GM18868 (cell line): Measurements from ENCODE around the gene CLIP1.

Source experiments
- ATAC-seq: cut with Tn5 transposase; IDR thresholded peaks from one replicate; pipeline ENCODE4 v1.9.1; 2021; ENCODE audit warnings: mild to moderate bottlenecking, moderate library complexity; ENCODE audit not compliant: unreplicated experiment

CLIP1 gene

DNA sequence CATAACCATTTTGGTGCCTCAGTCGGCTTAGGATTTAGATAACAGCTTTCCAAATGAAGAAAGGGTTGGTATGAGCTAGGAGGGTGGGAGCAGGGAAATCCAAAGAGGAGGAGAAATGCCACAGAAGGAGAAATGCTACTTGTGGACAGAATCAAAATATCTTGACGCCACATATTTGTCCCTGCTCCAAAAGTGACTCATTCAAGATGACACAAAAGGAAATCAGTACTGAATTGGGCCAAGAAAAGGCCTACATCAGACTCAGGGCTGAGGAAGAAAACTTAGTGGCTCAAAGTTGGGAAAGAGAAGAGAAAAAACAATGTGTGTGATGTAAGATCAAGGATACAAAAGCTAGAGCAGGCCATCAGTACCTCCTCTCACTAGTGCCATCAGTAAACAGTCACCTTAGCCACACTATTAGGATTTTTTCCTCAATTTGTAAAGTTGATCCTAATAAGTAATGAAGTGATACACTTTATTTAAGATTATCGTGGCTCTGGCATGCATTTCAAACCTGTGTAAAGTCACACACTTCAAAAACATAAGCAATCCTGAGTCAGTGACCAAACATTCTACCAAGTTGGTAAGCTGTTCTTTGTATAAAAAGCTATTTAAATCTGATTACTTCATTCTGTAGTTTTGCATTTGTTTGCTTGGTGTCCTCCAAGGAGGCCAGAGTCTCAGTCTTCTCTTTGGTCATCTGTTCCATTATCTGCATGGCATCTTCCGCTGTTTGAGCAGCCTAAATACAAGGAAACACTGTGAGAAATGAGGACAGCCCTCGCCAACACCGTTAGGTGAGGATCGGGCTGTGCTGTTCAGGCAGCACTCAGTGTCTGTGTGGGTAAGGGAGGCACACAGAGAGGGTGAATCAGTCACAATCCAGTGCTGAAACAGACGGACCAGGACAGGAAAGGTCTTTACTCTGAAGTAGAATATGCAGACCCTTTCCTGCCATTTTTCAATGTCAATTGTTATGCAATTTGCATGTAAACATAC, 103.6 kb downstream of the CLIP1 start:
- no peak for ATAC-seq

DNA sequence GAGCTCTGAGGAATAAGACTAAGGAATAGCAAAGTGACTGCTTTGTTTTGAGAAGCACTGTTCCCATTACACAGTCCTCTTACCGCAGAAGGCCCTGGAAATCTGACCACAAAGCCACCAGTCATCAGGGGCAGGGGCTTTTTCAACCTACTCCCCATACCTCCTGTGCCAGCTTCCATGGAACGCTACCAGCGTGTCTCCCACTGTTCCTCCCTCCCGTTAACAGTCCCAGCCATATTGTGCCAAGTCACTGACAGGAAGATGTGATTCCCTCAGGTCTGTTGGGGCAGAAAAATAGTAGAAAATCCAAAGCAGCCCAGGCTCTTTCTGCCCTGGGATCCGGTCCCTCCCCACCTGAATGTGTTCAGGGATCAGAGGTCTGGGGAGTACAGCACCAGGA, 109.5 kb downstream of the CLIP1 start:
- no peak for ATAC-seq

- ATAC-seq: no peak
Measured at GRCh38 chr12:122311696-122312095, 110.8 kb downstream of the CLIP1 start.

DNA sequence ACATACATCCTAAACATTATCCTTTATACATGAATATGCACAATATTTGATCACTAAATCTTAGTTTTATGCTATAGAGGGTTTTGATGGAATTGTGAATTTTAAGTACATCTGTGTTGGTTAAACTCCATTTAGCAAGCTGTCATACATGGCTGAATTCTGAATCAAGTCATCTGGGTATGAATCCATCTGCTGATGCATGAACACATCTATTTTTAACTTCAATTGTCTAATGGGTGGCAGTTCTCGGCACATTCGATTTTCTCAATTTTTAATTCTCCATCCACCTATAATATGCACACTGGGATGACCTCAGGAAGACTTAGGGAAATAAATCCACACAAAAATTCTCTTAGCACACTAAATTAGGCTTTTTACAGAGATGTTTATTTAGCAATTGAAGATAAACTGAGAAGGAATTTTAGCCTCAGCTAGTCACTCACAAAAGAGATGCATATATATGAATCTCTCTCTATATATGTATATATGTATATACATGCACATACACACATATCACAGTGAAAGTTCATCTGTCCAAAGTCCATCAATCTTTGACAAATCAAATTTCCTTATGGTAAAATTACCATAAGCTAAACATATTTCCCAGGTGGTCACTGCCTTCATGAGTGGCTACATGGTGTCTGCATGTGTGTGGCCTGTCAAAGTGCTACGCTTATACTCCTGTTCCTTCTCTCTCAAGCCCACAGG, 111.7 kb downstream of the CLIP1 start:
- no peak for ATAC-seq

DNA sequence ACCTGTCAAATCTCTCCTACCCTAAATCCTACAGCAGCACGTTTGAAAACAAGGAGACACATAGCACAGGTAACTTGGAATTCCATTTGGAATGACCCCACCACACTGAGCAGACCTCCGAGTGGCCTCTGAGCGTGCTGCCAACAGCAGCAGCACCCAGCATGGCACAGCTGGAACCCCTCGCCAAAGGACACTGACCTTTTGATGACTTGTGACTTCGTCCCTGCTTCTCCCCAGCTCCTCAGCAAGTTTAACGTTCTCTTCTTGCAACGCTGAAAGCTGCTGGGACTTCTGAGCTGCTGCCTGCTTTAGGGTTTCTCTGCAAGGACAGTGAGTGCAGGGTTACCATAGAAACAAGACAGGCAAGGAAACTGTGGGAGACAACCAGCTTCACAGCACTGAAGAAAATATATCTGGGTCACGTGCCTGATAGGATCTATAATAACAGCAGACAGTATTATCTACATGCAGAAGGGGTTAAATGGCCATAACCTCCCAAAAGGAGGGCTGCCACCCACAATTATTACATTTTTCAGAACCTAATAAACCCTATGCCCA, 112.8 kb downstream of the CLIP1 start:
- ATAC-seq: no peak

DNA sequence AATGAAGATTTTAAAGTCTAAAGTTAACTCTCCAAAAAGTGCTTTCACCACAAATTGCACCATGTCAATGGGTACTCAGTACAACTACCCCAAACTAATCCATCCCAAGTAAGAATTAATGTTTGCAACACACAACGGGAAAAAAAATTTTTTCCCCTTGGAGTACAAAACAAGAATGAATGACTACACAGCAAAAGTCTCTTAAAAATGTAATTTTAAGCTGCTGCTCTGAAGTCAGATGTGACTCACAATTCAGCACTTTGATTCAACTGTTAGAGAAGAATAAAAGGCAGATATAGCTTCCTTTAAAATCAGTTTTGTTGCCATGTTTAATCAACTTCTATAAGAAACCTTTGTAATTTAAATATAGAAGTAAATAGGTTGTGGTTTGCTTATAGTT, 113.7 kb downstream of the CLIP1 start:
- ATAC-seq: no peak

GRCh38 chr12:122306407-122306806, 116.1 kb downstream of the CLIP1 start:
- no peak for ATAC-seq

- ATAC-seq: no peak
Measured at GRCh38 chr12:122304924-122305323, 117.5 kb downstream of the CLIP1 start.

DNA sequence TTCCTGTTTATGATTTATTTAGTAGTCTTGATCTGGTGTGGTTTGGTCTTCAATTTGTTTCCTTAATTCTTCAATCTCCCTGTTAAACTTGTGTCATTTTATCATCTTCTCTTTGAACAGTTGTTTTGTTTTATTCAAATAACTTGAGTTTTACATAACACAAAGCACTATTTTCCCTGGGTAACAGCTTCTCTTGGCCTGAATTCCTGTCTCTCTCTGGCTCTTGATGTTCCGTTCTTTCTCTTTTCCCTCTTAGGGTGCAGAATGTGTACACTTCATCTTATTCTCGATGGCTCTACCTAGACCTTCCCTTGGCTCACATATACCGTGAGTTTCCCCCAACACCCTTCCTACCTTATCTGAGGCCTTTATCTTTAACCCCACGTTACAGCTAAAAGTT, 119.4 kb downstream of the CLIP1 start:
- no peak for ATAC-seq

- no peak for ATAC-seq
Measured at GRCh38 chr12:122298071-122298748, 124.3 kb downstream of the CLIP1 start.

GRCh38 chr12:122297494-122297893, 125.0 kb downstream of the CLIP1 start:
- ATAC-seq: no peak

GRCh38 chr12:122295877-122296276, 126.6 kb downstream of the CLIP1 start:
- ATAC-seq: no peak

- no peak for ATAC-seq
Measured at GRCh38 chr12:122293081-122293480, 129.4 kb downstream of the CLIP1 start.

DNA sequence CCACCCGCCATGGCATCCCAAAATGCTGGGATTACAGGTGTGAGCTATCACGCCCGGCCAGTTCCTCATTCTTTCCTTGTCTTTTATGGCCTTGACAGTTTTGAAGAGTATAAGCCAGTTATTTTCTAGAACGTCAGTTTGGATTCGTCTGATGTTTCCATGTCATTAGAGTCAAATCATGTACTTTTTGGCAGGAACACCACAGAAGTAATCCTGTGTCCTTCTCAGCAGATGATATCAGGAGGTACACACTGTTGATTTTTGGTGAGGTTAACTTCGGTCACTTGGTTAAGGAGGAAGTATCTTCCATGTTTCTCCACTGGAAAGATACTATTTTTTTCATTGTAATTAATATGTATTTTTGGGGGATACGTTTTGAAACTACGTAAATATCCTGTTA, 131.0 kb downstream of the CLIP1 start:
- no peak for ATAC-seq

GRCh38 chr12:122283680-122284079, 138.8 kb downstream of the CLIP1 start:
- no peak for ATAC-seq

- no peak for ATAC-seq
Measured at GRCh38 chr12:122282061-122282460, 140.4 kb downstream of the CLIP1 start.

- ATAC-seq: no peak
Measured at GRCh38 chr12:122276242-122276641, 146.2 kb downstream of the CLIP1 start.

DNA sequence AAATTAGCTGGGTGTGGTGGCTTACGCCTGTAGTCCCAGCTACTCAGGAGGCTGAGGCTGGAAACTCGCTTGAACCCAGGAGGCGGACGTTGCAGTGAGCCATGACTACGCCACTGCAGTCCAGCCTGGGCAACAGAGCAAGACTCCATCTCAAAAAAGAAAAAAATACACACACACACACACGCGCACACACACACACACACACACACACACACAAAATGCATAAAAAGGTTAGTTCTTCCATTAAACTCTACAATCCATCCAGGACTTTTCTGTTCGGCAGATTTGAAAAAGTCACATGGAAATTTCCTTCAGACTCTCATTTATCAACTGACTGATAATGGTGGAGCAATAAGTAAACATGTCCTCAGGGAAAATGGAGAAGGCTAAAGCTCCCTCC, 147.0 kb downstream of the CLIP1 start:
- ATAC-seq: no peak

DNA sequence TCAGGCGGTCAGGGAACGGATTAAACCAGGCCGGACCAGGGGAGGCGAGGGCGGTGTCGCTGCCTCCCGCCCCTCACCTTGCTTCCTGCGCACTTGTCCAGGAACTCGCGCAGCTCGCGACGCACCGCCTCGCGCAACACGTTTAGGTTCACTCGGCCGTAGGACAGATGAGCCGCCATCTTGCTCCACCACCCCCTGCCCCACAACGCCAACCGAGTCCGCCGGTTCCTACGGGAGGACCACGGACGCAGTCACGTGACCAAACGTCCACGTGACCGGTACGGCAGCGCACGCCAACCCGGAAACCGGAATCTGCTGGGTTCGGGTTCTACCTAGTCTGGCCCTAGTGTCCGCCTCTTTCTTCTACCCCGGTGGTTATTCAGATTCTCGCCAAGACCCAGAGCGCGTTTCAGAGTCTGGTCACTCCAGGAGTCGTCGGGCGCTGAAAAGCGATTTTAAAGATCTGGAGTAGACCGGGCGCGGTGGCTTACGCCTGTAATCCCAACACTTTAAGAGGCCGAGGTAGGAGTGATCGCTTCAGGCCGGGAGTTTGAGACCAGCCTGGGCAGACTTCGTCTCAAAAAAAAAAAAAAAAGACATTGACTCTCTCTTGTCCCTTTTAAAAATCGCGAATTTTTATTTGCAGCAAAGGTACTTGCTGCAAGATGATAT, 156.1 kb downstream of the CLIP1 start, which contains the start of gene VPS33A:
TSS of gene VPS33A (minus strand) at position 265 of the 672 bp plus-strand sequence. CDS start at position 179, 86 bp downstream.
- peak; percentile 83 for ATAC-seq

DNA sequence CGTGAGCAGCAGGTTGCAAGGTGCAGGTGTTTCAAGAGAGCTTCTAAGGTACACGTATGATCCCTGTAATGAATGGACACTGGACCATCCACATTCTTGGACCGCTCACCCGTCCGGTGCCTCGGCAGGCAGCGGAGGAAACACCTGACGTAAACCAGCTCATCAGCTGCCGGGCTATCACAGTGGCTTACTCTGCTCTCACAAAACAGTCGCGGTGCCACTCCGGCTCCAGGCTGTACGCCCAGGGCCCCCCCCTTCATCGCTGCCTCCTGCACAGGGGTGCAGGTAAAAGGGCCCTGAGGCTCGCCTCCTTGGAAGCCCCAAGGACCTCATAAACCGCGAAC, 156.6 kb downstream of the CLIP1 start:
- peak; percentile 37 for ATAC-seq

DNA sequence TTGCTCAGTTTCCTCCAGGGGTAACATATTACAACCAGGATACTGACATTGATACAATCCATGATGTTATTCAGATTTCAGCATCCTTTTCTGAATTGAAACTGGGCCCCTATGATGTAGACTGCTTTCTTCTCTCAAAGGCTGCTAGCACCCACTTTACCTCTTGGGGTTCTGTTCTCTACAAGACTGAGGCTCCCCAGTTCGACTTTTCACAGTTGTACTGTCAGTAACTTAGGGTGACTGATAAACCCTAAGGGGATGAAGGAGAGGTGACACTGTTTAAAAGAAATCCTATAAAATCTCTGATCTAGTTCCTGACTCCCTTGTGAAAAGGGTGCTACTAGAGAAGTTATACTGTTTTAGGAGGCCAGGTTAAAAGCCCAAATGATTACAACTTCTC, 157.0 kb downstream of the CLIP1 start:
- no peak for ATAC-seq
